Tibial nerve (tissue), 4 donors: ENCODE results near the gene DZIP1L.

Experiments used
- EP300 ChIP-seq, 2 donors: sonication (generic); formaldehyde crosslinking; IDR thresholded peaks; one replicate each; pipeline ENCODE4 v1.6.1; 2017; ENCODE audit warnings: antibody characterized with exemption in 2 of 2, mild to moderate bottlenecking in 1 of 2
- TF ChIP-seq, protein P1 (sequence below), 5 experiments: fragments of 200-600 bp in 3 of 5; fragments of 450-650 bp in 2 of 5; sonication (generic) in 3 of 5; IDR thresholded peaks; one replicate each; pipeline ENCODE4 v1.5.1; 2016 to 2019; ENCODE audit warnings: antibody characterized with exemption in 5 of 5, mild to moderate bottlenecking in 3 of 5, moderate library complexity in 2 of 5

DNA sequence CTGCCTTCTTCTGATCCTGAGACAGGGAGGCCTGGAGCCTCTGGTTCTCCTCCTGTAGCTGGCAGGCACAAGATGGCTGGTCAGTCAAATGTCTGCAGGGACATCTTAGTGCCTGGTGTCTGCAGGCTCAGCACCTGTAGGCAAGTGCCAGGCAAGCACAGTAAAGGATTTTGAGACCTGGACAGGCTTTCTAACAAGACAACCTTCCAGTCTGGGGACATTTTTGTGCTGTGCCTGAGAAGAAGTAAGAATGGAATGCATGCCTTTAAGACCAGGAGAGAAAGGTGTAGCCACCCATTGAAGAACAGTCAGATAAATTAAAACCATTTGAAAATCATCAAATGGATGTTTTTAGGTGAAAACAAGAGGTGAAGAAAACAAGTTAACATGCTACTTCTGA is 31.2 kb downstream of the DZIP1L start:
- TF ChIP-seq, protein P1, sequence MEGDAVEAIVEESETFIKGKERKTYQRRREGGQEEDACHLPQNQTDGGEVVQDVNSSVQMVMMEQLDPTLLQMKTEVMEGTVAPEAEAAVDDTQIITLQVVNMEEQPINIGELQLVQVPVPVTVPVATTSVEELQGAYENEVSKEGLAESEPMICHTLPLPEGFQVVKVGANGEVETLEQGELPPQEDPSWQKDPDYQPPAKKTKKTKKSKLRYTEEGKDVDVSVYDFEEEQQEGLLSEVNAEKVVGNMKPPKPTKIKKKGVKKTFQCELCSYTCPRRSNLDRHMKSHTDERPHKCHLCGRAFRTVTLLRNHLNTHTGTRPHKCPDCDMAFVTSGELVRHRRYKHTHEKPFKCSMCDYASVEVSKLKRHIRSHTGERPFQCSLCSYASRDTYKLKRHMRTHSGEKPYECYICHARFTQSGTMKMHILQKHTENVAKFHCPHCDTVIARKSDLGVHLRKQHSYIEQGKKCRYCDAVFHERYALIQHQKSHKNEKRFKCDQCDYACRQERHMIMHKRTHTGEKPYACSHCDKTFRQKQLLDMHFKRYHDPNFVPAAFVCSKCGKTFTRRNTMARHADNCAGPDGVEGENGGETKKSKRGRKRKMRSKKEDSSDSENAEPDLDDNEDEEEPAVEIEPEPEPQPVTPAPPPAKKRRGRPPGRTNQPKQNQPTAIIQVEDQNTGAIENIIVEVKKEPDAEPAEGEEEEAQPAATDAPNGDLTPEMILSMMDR (IDR thresholded peaks at IDR 0.05): no peak
- TF ChIP-seq EP300 (IDR thresholded peaks at IDR 0.05): no peak
